Measurements from ENCODE around the gene KIAA1755. TPM values are rescaled to one million over a fixed set of nuclear protein-coding genes. Genes with fewer than 3 reads are reported as not detected.

Gene KIAA1755
- total and polyA plus RNA-seq, 10 of the 15 experiments (the other 5 are each of a cell fraction or from before 2014, with no cell fraction given): not detected

- H2AFZ ChIP-seq (ENCODE audit: control insufficient read depth, low read depth, low read length): no peak overlapping the region
- H3K79me2 ChIP-seq (ENCODE audit: control insufficient read depth, insufficient read depth, low read length): no peaks in the 10 kb centered on the region
- no peaks in the 10 kb centered on the region for H4K20me1 ChIP-seq (ENCODE audit: control insufficient read depth, insufficient read depth)
- no peaks in the 10 kb centered on the region for H3K9me3 ChIP-seq (replicated peaks; ENCODE audit: control insufficient read depth, insufficient read depth, low read length)
- no peak for ATAC-seq
- ChIA-PET POLR2A (interaction anchor here (0.6 kb wide), 1 partner anchor 149 kb away, joined by 3 read pairs; no protein-coding TSS in a partner anchor), RAD21 (ENCODE audit: unreplicated experiment) (interaction anchor here (0.7 kb wide), 1 partner anchor 138 kb away, joined by 3 read pairs; no protein-coding TSS in a partner anchor), CTCF (interaction anchor here (2.1 to 5.1 kb wide), 2 partner anchors 10 to 138 kb away, joined by 8 to 27 read pairs; no protein-coding TSS in a partner anchor), SMC1A (ENCODE audit: uncharacterized antibody, unreplicated experiment) (interaction anchor here (2.7 kb wide), 1 partner anchor 10 kb away, joined by 11 read pairs; no protein-coding TSS in a partner anchor)
- 25% methylated on average over 9 of the region's 9 CpGs for WGBS (ENCODE audit: insufficient coverage, insufficient replicate concordance, low lambda C conversion rate, missing lambda C conversion rate)
- H3K36me3 ChIP-seq (ENCODE audit: control insufficient read depth in 2 of 2, insufficient read depth in 2 of 2, low read length in 1 of 2): no peaks in the 10 kb centered on the region
- no peak overlapping the region for H3K4me2 ChIP-seq (ENCODE audit: control insufficient read depth, insufficient read depth)
- BruUV-seq (replicated peaks): no TSS peak
- no peak overlapping the region for H3K27ac ChIP-seq (ENCODE audit: control insufficient read depth, insufficient read depth)
- FAIRE-seq: no peak
- no peaks in the 10 kb centered on the region; a peak in 1 of 4 replicates for H3K27me3 ChIP-seq (replicated peaks in 1 of 2; ENCODE audit: control insufficient read depth in 2 of 2, insufficient read depth in 2 of 2, low read length in 1 of 2)
- intact Hi-C loops (cut with micrococcal nuclease; ENCODE audit: unreplicated experiment): no loop called here
- in situ Hi-C loops (cut with MboI): loop anchor here (5.0 kb wide), 1 partner anchor 154 kb away; no protein-coding TSS in a partner anchor
- no peaks in the 10 kb centered on the region for H3K4me1 ChIP-seq (ENCODE audit: control insufficient read depth, insufficient read depth, low read length)
- no peak for TF ChIP-seq EGR1 (IDR thresholded peaks at IDR 0.05; ENCODE audit: borderline replicate concordance in 1 of 2, low read depth in 2 of 2, low read length in 2 of 2)
- TF ChIP-seq ATF2 (IDR thresholded peaks at IDR 0.05; ENCODE audit: low read length): no peak
- TF ChIP-seq CREM (IDR thresholded peaks at IDR 0.05; ENCODE audit: low read depth): no peak
- TF ChIP-seq CBX3 (IDR thresholded peaks at IDR 0.05; ENCODE audit: borderline replicate concordance, low read depth): no peak
- no peak for TF ChIP-seq MTA2 (IDR thresholded peaks at IDR 0.05; ENCODE audit: low read depth)
- TF ChIP-seq IKZF1 (conservative IDR thresholded peaks at IDR 0.05): no peak
- TF ChIP-seq CTCF (IDR thresholded peaks at IDR 0.05 in 2 of 3, conservative IDR thresholded peaks at IDR 0.05 in 1 of 3; ENCODE audit: control insufficient read depth in 2 of 3, extremely low read depth in 1 of 3, insufficient read depth in 1 of 3, low read depth in 3 of 3, low read length in 3 of 3): no peak
- no peak for TF ChIP-seq CHD4 (IDR thresholded peaks at IDR 0.05)
- no peak overlapping the region for H3K9ac ChIP-seq (ENCODE audit: control insufficient read depth, insufficient read depth, low read length)
- H3K4me3 ChIP-seq: no peak overlapping the region
- no peak for DNase-seq (ENCODE audit: low read depth, low spot score)
These were observed 49.1 kb downstream of the KIAA1755 start for GRCh38 chr20:38211200-38212097.

All from GM12878 (cell line).